NCI-H2107 treated with DMSO at 0.1 percent for 48 hours (cell line): ENCODE measurements around the gene MRC2.
A peak's percentile ranks its signal among the peaks of the same experiment; 100 is the strongest.
"Not testable (repeated sequence)": the region's sequence is repeated elsewhere in the genome, so short reads cannot be mapped to it uniquely, and the experiment has no call there.

Experiments used
- DNase-seq: peaks from one replicate; lab custom pipeline; 2025; ENCODE audit not compliant: unreplicated experiment; lab: John Stamatoyannopoulos, UW

MRC2 gene, protein sequence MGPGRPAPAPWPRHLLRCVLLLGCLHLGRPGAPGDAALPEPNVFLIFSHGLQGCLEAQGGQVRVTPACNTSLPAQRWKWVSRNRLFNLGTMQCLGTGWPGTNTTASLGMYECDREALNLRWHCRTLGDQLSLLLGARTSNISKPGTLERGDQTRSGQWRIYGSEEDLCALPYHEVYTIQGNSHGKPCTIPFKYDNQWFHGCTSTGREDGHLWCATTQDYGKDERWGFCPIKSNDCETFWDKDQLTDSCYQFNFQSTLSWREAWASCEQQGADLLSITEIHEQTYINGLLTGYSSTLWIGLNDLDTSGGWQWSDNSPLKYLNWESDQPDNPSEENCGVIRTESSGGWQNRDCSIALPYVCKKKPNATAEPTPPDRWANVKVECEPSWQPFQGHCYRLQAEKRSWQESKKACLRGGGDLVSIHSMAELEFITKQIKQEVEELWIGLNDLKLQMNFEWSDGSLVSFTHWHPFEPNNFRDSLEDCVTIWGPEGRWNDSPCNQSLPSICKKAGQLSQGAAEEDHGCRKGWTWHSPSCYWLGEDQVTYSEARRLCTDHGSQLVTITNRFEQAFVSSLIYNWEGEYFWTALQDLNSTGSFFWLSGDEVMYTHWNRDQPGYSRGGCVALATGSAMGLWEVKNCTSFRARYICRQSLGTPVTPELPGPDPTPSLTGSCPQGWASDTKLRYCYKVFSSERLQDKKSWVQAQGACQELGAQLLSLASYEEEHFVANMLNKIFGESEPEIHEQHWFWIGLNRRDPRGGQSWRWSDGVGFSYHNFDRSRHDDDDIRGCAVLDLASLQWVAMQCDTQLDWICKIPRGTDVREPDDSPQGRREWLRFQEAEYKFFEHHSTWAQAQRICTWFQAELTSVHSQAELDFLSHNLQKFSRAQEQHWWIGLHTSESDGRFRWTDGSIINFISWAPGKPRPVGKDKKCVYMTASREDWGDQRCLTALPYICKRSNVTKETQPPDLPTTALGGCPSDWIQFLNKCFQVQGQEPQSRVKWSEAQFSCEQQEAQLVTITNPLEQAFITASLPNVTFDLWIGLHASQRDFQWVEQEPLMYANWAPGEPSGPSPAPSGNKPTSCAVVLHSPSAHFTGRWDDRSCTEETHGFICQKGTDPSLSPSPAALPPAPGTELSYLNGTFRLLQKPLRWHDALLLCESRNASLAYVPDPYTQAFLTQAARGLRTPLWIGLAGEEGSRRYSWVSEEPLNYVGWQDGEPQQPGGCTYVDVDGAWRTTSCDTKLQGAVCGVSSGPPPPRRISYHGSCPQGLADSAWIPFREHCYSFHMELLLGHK (N-terminal part only)

DNA sequence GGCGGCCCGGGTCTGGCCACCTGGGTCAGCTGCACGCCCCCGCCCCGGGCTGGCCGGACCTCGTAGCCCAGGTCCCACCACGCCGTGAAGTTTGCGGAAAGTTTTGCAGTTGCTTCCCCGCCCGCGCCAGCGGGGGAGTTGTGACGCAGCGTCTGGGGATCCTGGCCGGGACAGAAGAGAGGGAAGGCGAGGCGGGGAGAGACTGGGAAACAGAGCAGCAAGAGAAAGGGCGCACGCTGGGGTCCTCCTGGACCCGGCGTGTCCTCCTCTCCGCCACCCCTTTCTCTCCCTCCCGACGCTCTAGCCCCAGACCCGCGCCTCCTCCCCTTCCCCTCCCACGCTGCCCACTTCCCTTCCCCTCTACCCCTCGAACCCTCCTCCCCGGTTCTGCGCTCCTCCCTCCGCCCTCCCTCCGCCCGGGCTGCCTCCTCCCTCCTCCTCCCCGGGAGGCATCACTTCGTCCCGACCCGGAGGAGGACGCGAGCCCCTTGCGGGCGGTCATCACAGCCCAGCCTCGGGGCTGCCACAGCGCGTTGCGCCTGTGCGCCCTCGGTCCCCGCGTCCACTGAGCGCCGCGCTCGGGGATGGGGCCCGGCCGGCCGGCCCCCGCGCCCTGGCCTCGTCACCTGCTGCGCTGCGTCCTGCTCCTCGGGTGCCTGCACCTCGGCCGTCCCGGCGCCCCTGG is at the start of gene MRC2:
Gene MRC2 (plus strand): TSS at position 452 of the 685 bp plus-strand sequence. CDS start 133 bp downstream, at position 585.
- no peak for DNase-seq

DNA sequence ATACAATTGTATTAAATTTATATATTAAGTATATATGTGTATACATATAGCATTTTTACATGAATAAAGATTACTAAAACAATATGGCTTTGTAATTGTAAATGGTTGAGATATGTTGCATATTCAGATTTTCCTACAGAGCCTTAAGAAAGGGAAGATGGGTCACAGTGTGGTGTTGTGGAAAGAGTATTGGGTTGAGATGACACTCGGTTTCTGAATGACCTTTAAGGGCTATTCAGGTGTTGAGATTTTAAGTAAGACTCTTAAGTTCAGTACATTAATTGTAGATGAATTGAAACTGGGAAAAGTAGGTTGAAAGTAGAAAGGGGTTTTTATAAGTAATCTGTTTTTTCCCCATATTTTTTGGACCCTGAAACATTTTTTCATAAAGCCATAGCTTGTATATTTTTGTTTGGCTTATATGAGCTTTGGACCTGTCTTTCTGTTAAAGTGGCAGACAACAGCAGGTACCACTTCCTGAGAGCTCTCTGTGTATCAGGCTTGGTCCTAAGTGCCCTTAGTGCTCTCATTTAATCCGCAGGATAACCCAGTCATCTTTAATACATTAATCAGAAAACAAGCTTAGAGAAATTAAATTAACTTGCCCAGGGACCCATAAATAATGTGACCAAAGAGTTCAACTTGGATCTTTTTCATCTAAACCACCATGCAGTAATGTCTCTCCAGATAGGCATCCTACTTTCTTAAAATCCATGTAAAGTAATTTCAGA is 48.5 kb upstream of the MRC2 start:
- no peak for DNase-seq

DNA sequence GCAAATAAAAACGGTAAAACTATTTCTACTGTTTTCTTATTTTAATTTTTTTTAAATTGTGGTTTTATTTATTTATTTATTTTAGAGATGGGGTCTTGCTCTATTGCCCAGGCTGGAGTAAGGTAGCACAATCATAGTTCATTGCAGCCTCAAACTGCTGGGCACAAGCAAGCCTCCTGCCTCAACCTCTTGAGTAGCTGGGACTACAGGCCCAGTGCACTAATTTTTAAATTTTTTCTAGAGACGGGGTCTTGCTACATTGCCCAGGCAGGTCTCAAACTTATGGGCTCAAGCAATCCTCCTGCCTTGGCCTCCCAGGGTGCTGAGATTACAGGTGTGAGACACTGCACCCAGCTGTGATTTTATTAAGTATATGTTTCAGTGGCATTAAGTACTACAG is 46.5 kb upstream of the MRC2 start:
- no peak for DNase-seq

DNA sequence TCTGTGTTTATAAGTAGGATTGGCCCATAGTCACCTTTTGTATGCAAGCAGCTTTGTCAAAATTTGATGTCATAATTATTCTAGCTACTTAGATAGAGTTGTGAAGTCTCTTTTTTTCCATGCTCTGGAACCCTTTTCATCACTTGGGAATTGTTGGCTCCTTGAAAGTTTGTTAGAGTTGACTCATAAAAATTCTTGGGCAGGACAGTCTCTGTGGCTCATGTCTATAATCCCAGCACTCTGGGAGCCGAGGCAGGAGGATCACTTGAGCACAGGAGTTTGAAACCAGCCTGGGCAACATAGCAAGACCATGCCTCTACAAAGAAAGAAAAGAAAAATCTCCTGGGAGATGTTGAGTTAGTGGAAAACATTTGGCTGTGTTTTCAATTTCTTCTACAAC is 45.7 kb upstream of the MRC2 start:
- no peak for DNase-seq

DNA sequence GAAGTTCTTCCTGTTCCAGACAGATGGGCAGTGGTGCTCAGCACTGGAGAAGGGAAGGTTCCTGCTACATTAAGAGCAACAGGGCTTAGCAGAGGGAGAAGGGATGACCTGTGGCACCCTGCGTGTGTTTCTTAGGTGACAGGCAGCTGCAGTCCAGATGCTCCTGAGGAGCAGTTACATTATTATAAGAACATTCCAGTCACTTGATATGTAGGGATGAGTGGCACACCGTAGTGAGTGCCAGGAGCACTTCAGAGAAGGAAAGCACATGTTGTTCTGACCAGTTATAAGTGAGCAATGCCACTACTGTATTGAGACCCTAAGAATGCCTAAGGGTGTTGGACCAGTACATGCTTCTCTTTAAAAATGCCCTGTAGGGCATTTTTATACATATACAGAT is 39.9 kb upstream of the MRC2 start:
- peak; percentile 5 for DNase-seq

DNA sequence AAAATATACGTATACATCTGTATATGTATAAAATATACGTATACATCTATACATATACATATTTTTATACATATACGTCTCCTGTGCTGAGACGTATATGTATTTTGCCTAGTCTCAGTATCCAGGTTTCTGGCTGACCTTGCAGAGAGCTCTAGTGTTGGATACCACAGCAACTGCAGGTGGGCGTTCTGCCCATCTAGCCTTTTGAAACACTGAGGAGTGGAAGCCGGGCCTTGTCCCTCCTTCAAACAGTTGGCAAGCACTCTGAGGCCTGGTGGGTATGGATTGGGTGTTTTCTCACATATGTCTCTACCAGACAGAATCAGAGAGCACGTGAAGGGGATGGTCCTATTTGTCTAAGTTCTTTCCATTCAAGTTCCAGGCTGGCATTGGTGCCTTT is 39.4 kb upstream of the MRC2 start:
- no peak for DNase-seq

DNA sequence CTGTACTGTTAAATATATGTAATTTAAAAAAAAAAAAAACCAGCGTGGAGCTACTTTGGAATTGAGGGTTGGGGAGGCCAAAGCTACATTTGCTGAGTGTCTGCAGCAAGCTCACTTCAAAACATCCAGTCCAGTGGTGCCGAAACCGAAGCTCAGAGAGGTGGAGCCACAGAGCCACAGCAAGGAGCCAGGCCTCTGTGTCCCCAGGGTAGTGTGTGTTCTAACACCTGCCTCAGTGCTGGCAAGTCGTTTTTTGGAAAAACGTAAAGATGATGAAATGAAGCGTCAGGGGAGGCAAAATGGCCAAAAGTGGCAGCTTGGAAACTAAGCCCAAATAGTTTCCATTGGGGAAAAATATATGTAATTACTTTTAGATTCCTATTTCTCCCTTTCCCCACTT is 36.1 kb upstream of the MRC2 start:
- DNase-seq, result no peak

DNA sequence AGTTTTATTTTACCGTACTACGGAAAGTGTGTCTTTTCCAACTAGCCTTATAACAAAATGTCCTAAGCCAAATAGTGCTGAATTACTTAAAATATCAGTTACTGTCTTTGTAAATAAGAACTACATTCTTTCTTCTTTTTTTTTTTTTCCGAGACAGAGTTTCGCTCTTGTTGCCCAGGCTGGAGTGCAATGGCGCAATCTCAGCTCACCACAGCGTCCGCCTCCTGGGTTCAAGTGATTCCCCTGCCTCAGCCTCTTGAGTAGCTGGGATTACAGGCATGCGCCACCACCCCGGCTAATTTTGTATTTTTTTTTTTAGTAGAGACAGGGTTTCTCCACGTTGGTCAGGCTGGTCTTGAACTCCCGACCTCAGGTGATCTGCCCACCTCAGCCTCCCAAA is 35.6 kb upstream of the MRC2 start:
- not testable (repeated sequence) for DNase-seq

DNA sequence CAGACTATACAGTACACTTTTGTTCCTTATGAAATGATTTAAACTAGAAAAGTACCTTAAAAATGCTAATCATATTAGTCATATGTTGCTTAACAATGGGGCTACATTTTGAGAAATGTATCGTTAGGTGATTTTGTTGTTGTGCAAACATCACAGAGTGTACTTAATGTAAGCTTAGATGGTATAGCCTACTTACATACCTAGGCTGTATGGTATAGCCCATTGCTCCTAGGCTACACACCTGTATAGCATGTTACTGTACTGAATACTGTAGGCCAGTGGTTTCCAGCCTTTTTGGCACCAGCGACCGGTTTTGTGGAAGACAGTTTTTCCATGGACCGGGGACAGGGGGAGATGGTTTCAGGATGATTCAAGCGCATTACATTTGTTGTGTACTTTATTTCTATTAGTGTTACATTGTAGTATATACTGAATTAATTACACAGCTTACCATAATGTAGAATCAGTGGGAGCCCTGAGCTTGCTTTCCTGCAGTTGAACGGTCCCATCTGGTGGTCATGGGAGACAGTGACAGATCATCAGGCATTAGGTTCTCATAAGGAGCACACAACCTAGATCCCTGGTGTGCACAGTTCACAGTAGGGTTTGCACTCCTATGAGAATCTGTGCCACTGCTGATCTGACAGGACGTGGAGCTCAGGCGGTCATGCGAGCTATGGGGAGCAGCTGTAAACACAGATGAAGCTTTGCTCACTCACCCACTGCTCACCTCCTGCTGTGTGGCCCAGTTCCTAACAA is 35.0 kb upstream of the MRC2 start:
- no peak for DNase-seq

DNA sequence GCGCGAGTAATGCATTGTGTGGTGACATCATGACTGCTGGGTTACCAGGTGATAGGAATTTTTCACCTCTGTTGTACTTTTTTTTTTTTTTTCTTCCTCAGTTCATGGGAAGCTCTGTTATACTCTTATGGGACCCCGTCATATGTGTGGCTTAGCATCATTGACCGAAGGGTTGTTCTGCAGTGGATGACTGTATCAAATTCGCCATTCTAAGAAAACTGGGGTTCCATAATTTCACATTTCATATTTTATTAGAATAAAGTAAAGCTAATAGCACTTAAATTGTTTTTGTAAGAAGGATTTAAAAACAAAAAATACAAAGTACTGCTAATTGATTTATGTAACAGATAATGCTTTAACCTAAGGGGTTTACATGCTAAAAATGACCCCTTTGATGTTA is 32.0 kb upstream of the MRC2 start:
- DNase-seq, result no peak

DNA sequence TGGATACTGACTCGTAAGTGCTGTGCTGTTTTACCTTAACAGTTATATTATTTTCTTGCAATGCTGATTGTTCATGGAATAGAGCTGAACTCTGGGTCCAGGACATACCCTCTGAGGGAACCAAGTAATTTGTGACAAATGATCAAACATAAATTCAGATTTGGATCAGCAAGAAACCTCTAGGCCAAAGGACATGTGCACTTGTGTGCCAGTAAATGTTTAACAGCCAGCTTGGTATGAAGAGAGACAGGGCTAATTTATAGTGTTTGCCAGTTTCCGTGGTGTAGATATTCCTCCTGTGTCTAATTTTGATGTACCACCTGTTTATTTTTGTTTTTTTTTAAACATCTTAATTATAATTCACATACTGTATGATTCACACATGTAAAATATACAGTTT is 30.8 kb upstream of the MRC2 start:
- DNase-seq, result no peak

DNA sequence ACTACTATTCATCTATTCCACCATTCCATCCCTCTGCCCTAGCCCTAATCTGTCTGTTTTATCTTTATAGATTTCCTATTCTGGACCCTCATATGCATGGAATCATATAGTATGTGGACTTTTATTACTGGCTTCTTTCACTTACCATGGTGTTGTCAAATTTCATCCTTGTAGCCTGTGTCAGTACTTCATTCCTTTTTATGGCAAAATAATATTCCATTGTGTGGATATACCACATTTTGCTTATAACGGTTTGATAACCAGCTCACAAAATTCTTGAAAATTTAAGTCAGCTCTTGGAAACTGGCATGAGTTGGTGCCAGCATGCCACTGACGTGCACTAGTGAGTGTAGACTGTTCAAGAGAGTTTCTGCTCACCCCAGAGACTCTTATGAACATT is 30.3 kb upstream of the MRC2 start:
- no peak for DNase-seq

DNA sequence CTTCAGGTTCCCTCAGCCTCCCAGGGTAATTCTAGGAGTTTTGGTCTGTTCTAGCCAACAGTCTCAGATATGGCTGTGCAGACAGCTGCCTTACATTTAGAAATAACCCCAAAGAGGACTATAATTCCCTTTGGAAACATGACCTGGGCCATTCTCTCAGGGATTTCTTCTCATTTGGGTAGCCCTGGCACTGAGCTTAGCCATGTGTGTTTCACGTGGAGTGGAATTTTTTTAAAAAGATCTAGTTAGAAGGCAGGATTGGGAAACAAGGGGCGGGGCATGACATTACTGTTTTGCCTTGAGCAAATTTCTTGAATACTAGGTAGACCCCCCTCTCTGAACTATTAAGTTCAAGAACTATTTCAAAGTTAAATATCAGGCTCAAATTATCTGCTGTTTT is 29.6 kb upstream of the MRC2 start:
- no peak for DNase-seq

DNA sequence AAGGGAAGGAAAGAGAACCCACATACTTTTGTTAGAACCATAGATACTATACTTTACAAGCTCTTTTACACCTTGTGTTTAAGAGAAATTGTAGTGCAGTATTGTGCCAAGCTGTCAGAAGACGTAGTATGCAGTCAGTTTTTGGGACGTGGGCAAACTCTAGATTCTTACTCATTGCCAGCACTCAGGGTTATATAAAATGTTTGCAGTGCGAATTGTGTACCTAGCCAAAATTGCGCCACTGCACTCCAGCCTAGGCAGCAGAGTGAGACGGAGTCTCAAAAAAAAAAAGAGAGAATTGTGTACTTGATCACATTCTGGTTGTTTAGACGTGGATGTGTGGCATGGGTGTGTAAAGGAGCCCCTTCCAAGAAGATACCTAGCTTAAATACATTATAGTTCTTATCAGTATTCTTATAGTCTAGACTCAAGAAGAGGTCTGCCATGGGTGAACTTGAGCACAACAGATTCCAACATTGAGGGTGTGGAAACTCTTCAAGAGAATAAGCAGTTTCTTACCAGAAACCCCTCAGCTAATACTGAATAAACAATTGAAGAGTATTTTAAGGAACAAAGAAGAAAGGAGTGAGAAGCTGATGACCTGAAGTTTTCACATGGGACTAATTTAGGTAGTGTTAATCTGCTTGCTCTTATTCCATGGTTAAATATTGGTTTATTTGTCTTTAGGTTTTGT is 27.4 kb upstream of the MRC2 start:
- DNase-seq, result no peak

DNA sequence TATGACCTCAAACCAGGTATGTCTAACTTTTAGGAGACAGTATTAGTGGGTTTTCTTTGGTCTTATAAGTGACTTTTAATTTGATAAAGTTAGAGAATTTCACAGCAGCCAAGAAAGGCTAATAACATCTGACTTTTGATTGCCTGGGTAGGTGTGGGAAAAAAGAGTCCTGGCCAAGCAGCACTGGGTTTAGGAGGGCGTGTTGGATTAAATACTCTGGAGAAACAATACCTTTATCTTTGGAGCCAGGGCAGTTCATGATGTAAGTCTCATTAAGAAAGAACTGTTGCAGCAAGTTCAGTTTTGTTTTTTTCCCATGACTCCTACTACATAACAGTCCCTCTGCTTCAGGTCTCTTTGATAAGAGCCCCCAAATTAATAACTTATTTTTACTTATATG is 26.7 kb upstream of the MRC2 start:
- DNase-seq, result no peak

DNA sequence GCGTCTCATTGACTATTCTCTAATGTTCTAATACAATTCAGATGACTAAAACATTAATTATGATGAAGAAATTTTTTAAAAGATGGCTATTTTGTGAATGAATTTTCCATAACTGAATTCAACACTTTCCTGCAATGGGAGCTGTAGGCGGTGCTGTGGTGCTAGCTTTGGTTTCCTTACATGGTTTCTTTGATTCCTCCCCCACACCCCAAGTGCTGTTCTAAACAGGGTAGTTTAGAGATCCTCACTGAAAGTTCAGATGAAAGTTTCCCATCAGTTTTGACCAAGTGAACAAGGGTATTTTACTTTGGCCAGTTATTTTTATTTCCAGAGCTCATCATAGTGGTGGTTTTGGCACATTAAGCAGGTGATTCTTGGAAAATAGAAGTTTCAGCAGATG is 26.0 kb upstream of the MRC2 start:
- no peak for DNase-seq

DNA sequence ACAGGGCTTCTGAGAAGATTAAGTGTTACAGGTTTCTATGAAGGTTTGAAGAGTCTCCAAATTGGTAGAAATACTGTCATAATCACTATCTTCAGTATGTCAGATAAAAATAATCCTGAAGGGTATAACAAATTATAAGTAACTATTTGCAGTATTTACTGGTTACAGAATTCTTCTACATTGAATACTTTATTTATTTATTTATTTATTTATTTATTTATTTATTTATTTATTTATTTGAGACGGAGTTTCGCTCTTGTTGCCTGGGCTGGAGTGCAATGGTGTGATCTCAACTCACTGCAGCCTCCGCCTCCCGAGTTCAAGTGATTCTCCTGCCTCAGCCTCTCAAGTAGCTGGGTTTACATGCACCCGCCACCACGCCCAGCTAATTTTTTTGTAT is 23.7 kb upstream of the MRC2 start:
- not testable (repeated sequence) for DNase-seq

DNA sequence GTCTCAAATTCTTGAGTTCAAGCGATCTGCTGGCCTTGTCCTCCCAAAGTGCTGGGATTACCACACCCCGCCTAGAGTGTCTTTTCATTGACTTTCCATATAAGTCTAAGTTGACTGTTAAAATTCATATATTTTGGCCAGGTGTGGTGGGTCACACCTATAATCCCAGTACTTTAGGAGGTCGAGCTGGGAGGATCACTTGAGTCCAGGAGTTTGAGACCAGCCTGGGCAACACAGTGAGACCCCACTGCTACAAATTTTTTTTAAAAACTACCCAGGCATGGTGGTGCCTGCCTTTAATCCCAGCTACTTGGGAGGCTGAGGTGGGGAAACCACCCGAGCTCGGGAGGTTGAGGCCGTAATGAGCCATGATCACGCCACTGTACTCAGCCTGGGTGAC is 21.9 kb upstream of the MRC2 start:
- DNase-seq, result no peak

DNA sequence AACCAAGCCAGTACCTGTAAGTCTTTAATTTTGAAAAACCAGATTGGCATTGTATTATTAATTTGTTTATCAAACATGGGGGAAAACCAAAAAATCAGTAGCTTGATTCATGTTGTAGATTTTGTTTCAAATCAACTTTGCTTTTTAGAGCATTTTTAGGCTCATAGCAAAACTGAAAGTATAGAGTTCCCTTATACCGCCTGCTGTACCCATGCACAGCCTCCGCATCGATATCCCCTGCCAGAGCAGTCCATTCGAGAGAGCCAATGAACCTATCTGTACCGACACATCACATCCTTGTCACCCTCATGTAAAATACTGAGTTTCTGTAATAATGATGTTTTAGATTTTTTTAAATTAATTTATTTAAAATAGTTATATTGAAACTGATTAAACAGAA is 16.2 kb upstream of the MRC2 start:
- no peak for DNase-seq
